NCI-H226 (cell line): ENCODE measurements around the gene ST6GALNAC6.
"Not testable (repeated sequence)": the region's sequence is repeated elsewhere in the genome, so short reads cannot be mapped to it uniquely, and the experiment has no call there.

Source experiments
- DNase-seq: peaks from one replicate; pipeline ENCODE4 v3.0.0-alpha.2; 2015

ST6GALNAC6 gene

DNA sequence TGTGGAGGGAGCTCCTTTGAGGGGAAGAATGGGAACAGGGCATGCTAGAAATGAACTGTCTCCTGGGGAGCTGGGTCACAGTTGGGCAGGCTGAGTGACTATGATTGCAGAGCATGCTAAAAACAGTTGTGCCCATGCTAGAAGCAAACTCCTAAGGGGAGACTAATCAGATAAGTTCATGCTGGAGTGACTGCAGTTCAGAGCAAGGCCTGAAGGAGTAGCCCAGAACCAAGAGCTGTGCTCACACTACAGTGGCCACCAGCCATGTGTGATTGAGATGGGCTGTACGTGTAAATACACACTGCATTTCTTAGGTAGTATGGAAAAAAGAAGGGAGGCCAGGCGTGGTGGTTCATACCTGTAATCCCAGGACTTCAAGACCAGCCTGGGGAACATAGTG is 11.6 kb downstream of the ST6GALNAC6 start:
- DNase-seq = no peak

DNA sequence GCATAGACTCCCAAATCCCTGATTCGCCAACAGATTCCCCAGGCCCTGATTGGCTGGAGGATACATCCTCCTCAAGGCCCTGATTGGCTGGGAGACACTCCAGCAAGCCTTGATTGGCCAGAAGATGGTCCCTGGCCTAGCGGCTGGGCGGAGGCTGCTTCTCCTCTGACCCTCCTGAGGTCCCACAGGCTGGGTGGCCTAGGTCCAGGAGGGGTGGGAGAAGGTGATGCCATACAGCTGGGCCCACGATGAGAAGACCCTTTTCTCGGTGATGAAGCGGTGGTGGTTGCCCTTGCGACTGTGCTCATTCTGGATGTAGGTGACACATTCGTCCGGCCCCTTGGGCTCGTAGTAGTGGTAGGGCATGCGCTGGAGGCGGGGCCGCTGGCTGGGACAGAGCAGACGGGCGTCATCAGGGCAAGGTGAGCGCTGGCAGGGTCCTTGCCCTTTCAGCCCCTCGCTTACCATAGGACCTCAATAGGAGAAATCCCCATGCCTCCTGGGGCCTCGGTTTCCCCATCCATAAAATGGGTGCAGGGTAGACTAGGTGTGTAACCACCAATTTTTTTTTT is 12.9 kb downstream of the ST6GALNAC6 start:
- no peak for DNase-seq

DNA sequence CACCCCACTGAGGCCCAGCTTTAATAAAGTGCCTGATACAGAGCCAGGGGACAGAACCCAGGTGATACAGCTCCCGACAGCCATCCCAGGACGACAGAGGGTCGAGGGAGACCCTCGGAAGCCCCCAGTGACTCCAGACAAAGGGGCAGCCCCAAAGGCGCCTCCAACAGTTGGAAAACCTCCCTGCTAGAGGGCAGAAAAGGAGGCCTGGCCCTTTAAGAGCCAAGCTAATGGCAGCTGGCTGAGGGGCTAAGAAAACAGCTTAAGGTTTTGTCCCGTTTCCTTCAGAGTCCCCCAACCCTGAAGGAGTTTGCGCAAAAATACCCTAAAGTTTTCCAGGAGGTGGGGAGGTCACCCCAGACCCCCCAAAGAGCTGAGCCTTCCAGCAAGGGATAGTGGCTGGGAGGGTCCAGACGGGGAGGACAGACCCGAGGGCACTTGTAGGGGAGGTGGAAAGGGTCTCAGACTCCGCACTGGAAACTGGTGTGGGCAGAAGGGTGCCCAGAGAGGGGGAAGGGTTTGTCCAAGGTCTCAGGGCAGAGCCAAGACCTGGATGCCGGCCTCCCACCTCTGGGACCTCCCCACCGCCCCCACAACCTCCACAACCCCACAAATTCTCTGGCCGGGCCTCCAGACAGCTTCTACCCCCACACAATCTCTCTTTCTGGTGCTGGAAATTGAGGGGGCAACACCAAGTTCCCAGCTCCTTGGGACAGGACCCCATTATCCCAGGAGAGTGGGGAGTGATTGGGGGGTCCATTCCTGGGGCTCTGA is 13.7 kb downstream of the ST6GALNAC6 start:
- no peak for DNase-seq

DNA sequence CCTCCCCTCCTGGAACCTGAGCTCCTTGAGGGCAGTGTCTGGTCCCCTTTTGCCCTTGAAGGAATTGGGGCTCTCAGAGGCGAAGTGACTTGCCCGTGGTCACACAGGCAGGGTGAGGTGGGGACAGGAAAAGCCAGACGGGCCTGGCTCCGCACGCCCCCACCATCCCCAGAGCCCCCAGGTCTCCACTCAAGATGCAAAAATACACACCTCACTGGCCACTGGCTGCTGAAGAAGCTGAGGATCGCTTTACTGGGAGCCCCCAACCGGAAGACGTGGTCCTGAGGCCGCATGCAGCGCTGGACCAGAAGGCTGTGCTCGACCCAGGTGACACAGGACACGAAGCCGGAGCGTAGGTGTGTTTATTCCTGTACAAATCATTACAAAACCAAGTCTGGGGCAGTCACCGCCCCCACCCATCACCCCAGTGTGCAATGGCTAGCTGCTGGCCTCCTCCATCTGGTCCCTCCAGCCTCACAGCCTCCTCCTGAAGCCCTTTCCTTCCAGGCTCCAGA is 14.4 kb downstream of the ST6GALNAC6 start:
- no peak for DNase-seq

DNA sequence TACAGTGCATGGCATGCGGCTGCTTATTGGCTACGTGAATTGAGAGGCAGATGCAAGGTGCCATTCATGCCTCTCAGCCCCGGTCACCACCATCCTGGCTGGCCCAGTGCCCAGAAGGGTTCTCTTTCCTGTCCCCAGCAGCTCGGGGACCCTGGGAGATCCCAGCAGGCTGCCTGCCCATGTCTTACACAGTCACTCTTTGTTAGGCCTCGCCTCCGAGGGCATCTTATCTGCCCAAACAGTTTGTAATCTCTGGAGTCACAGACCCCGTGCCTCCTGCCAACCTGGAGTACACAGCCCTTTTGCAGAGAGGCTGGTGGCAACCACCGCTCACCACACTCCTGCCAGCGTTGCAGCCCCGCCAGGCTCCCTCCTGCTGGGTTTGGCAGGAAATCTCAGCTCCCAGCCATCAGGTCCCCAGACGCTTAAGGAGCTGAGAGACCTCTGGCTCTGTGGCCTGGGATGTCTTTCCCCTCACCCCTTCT is 14.9 kb downstream of the ST6GALNAC6 start:
- DNase-seq = no peak

DNA sequence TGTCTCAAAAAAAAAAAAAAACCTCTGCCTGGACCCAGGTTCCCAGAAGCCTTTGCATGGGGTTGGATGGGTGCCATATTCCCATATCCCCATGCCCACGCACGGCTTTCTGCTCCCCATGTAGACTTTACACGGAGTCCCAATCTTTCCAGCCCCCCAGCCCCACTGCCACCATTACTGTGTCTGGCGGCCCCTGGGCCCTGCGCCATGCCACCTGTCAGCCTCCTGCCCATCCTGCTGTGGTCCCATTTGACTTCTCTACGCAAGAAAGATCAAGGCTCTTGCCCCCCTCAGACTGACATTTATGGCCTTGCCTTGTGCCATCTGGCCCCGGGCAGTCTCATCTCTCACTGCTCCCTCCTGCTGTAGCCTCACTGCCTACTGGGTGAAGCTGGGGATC is 15.4 kb downstream of the ST6GALNAC6 start:
- no peak for DNase-seq

DNA sequence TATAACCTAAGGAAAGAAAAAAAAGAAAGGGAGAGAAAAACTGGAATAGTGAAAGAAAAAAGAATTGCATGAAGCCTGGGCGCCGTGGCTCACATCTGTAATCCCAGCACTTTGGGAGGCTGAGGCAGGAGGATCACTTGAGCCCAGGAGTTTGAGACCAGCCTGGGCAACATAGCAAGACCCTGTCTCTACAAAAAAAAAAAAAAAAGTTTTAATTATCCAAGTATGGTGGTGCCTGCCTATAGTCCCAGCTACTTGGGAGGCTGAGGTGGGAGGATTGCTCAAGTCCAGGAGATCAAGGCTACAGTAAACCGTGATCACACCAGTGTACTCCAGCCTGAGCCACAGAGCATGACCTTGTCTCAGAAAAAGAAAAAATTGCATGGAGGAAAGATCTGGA is 17.7 kb downstream of the ST6GALNAC6 start:
- DNase-seq = not testable (repeated sequence)

DNA sequence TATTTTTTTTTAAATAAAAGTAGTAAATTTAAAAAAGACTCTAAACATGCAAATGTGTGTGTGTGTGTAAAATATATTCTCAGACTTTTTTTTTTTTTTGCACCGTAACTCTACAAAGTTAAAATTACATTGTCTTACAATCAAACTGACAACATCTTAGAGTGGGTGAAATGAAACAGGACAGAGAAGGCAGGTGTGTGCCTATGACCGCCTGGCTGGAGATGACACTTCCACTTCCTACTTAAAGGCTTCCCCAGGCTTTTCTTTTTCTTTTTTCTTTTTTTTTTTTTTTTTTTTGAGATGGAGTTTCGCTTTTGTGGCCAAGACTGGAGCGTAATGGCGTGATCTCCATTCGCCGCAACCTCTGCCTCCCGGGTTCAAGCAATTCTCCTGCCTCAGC is 19.3 kb downstream of the ST6GALNAC6 start:
- no peak for DNase-seq

DNA sequence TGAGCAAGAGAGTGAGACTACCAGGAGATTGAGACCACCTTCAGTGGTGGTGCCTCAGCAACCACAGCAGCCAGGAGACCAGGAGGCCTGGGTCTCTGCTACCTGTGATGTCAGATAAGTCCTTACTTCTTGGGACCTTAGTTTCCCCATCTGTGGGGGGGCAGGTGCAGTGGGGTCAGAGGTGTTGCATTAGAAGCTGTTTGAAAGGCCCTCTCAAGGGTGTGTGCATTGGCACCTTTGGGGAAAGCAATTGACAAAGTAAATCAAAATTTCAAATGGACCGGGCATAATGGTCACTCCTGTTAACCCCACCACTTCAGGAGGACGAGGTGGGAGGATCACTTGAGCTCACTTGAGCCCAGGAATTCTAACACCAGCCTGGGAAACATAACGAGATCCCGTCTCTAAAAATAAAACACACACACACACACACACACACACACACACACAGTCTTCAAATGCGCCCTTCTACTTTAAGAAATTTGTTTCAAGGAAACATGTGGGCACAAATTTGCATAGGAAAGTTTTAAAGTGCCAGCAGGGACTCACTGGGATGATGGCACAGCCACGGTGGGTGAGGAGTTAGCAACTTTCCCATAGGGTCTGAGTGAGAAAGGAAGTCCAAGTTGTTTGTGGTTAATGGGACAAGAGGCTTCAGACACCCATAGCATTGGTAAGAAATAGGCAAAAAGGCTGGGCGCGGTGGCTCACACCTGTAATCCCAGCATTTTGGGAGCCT is 20.6 kb downstream of the ST6GALNAC6 start:
- DNase-seq = no peak

DNA sequence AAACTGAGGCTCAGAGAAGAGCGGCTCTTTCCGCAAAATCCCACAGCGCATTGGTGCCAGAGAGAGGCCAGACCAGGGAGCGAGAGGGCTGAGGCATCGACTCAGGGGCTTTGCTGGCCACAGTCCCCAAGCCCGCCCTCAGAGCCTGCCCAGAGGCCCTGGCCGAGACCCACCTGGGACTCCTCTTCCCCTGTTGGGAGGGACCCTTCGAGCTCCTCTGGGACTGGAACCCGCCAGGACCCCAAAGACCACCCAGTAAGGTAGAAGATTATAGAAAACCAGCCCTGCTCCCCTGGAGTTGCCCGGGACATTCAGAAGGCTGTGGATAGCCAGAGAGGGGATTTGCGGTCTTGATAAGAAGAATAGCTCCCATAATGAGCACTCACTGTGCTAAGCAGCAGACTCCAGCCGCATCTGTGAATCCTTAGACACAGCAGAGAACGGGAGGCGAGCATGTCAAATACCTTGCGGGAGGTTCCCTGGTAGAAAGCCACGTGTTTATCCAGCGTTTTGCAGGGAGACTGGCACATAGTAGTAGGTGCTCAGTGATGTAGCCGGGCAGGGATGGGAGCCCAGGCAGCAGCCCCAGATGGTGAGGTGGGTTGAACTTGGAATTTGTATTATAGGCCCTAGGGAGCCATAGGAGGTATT is 21.3 kb downstream of the ST6GALNAC6 start:
- DNase-seq = no peak

DNA sequence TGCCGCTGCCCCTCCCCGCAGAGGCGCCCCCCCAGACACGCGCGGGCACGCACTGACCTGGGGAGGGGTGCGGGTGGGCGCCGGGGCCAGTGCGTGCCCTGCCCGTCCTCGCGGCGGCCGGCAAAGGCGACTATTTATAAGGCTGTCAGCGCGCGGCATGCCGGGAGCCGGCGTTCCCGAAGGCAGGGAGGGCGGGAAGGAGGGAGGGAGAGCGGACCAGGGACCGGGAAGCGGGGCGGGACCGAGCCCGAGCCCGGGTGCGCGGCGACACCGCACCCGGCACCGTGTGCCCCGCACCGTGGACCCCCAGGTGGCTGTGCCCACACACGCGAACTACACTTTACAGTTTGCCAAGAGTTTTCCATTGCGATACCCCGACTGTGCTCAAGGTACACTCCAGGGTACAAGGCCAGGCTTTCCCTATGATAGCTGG is 21.8 kb downstream of the ST6GALNAC6 start, which contains the start of gene AK1:
AK1 (minus strand) TSS at position 110 of the 433 bp plus-strand sequence. CDS start 3,058 bp downstream, outside the sequence.
- DNase-seq = peak; percentile 41

DNA sequence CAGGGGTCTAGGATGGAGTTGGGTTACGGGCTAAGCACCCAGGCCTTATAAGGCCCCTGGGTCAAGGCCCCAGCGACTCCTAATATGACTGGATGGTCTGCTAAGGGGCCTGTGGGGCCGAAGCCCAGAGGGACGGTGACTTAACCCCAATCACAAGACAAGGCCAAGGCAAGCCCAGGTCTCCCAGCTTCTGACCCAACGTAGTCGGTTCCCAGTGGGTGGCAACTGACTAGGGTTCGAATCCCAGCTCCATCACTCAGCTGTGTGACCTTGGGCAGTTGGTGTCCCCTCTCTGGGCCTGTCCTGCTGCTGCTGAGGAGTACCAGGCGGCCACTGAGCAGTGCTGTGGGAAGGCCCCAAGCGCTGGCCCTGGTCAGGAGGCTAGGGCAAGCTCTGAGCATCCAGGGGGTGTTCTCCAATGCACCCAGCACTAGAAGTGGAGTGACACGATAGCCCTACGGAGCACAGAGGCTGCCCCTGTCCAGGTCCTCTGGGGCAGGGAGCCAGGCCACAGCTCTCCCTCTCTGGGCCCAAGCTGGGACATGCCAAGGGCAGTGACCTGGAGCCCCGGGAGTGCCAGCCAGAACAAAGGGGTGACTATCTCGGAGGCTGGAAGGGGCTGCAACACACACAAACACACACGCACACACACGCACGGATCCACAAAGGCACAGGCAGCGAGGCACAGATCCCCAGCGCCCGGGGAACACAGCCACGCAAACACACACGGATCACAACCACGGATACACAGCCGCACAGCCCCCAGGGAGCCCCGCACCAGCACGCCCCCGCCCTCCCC is 22.4 kb downstream of the ST6GALNAC6 start:
- no peak for DNase-seq

DNA sequence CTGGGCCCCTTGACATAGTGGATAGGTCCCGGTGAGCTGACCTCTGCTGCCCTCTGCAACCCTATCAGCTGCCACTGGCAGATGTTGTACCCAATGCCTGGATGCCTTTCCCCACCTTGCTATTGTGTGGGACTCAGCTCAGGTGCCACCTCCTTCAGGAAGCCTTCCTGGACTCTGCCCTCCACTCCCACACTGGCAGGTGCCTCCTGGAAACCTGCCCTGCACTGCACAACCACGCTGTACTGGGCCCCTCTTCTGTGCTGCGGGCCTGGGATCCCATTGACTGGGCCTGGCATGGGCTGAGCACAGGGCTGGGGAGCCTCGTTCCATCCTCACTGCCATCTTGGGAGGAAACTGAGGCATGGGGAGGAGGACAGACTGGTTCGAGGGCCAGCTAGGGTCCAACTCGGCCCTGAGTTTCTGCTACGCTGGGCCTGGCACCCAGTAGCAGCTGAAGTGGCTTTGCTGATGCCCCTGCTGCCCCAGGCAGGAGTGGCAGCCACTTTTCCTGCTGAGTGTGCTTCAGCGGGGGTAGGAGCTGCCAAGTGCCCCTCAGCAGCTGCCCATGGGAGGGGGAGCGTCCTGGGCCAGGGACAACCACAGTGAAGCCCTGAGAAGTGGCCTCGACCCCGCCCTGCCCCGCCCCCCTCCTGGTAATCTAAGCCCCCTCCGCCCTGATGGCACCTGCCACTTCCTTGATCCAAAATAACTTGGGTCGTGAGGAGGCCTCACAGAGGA is 23.2 kb downstream of the ST6GALNAC6 start:
- no peak for DNase-seq

DNA sequence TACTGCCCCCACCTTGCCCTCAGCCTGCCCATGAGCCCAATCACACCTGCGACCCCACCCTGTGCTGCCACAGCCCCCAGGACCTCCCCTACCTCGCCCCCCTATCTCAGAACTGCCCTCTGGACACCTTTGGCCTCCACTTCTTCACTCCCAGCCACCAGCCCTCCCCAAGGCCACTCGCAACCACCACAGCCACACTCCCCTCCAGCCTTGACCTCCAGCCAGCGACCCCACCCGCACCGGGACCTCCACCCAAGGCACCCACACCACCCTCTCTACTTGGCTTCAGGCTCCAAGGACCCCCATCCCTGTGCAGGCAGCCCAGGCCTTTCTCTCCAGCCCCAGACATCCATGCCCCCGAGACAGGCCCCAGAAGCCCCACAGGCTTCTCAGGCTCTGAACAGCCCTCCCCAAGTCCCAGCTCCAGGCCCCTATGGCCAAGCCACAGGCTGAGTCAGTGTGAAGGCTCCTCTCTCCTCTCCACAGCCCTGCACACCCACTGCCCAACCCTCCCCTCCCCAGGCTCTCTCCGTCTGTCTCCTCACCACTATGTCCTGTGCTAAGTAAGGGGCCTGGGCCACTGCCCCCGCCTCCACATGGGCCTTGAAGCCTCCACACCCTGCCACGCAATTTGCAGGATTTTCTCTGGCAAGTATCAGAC is 24.0 kb downstream of the ST6GALNAC6 start:
- DNase-seq = no peak

DNA sequence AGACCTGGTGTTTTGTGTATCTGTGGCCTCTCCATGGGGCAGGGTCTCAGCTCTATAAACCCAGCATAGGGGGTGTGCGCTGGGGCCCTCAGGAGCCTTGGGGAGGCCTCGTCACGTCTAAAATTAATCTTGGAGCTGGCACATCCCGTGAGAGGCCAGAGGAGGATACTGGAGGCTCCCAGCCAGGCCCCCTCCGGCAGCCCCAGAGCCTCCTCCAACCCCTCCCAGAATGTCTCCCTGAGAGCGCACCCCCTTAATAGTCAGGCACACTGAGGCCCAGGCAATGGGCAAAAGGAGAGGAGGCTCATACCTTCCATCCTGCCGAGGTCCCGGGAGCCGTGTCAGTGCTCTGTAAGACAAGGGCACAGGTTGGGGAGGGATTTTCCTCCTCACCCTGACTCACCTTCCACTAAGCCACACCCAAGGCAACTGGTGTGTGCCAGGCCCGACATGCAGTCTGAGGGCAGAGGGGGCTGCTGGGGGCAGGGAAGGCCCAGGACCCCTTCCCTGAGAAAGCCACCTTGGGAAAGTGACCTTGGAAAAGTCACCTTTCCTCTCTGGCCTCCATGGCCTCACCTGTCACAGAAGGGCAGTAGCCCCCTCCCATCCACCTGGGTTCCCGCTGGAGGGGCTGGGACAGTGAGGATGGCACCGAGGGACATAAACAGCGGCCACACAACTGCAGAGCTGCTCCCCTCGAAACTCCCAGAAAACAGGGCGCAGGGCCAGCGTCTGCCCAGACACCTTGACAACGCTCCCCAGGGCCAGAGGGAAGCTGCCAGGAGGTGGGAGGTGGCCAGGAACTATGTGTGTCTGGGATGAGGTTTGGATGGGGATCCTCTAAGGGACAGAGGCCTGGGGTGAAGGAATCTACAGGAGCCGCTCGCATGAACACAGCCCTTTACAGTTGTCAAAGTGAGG is 24.8 kb downstream of the ST6GALNAC6 start:
- peak; percentile 26 for DNase-seq

DNA sequence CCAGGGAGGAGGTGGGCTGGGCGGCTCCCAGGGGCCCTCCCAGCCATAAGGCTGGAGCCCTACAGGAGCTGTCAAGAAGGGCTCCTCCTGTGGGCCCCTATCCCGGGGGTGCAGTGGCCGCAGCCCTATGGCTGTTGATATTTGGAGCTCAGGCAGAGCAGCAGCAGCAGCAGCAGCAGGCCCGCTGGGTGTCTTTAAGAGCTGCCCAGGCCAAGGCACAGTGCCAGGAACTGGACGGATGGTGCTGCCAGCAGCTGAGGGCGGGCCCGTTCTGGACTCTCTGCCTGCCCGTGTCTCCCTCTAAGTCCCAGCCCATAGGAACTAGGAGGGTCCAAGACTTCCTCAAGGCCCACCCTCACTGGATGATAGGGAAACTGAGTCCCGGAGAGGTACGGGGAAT is 25.5 kb downstream of the ST6GALNAC6 start:
- DNase-seq = peak; percentile 65

DNA sequence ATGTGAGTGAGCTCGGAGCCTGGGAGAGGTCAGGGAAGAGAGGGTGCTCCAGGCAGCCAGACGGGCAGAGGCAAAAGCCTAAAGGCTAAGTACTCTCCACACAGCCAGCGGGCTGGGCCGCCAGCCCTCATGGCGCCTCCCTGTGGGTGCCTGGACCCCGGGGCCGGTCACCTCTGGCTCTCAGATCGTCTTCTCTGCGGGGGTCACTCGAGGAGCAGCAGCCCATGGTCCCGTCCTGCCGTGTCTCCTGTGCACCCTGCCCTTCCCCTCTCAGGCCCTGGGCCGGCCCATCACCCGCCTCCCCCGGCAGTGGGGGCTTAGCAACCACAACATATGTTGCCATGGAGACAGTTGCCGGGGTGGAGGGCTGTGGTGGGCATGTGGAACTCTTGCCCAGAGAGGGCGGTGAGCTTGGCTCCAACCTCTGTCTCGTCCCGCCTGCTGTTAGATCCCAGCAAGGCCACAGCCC is 26.1 kb downstream of the ST6GALNAC6 start:
- DNase-seq = no peak

DNA sequence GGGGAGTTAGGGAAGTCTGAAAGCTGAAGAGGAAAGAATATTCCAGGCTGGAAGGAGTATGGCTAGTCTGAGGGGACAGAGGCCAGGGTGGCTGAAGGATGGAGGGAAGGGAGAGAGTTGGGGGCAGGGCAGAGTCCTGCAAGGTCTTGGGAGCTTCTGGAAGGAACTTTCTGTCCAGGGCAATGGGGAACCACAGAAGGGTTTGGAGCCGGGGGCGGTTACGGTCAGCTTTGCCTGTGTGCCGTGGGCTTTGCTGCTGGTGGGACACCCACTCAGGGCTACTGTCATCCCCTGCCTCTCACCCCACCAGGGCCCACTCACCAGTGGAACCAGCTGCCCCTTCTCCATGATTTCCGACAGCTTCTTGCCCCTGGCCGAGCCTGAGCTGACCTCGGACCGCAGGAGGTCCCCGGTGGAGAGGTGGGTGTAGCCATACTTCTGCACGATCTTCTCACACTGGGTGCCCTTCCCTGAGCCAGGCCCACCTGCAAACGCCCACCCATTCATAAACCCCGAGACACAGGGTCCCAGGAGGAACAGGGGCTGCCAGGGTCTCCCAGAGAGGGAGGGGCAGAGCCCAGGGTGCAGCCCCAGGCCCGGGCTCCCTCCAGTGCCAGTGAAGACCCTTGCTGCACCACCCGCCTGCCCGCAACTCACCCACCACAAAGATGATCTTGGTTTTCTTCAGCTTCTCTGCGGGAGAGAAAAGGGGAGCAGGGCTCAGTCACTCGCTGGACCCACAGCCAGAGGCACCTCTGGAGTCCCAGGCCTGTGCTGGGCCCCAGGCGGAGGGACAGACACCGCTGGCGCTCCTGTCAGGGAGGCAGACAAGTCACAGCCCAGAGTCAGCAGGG is 26.8 kb downstream of the ST6GALNAC6 start:
- DNase-seq = no peak
